Measurements from ENCODE around the gene CALM1.

GRCh38 chr14:90388982-90389381 lies 7.8 kb upstream of the CALM1 start:
- TF ChIP-seq CTCF (IDR thresholded peaks at IDR 0.05): no peak
- TF ChIP-seq POLR2A (IDR thresholded peaks at IDR 0.05): no peak
